SK-N-SH (cell line): ENCODE measurements around the gene TRAPPC6A. TPM values are rescaled to one million over a fixed set of nuclear protein-coding genes. Genes with fewer than 3 reads are reported as not detected.

Source experiments
- CTCF ChIA-PET: fragments of 300-600, 350-600 bp; formaldehyde crosslinking; extraction: SDS; loops from one replicate; lab custom pipeline; 2021; lab: Yijun Ruan, JAX
- POLR2A ChIA-PET: fragments of 350-600 bp; sonication (Branson Sonifier 250); formaldehyde crosslinking; extraction: SDS; loops from one replicate; lab custom pipeline; 2020; ENCODE audit warnings: antibody characterized with exemption, inconsistent platforms; lab: Yijun Ruan, JAX
- DNase-seq: peaks from one replicate; pipeline ENCODE4 v3.0.0; 2012
- H2AFZ ChIP-seq: fragments of 200-600 bp; sonication (generic); 2 replicates; pipeline ENCODE4 v1.8.1; 2016; ENCODE audit warnings: antibody characterized with exemption, mild to moderate bottlenecking, low read depth
- H3F3A ChIP-seq: fragments of 200-600 bp; sonication (generic); replicated peaks from 2 replicates; pipeline ENCODE3; 2016; ENCODE audit warnings: antibody characterized with exemption, mild to moderate bottlenecking; ENCODE audit not compliant: insufficient read depth
- H3K27ac ChIP-seq, 2 experiments: fragments of 200-500 bp in 1 of 2; fragments of 200-600 bp in 1 of 2; sonication (Bioruptor generic) in 1 of 2; sonication (generic), shearing (Covaris generic) in 1 of 2; 2 replicates each; pipeline versions ENCODE4 v1.5.1 to v1.6.1; 2014 to 2016; ENCODE audit warnings: low read depth in 2 of 2, inconsistent platforms in 1 of 2, low read length in 1 of 2, mild to moderate bottlenecking in 1 of 2, mixed read lengths in 1 of 2
- H3K27me3 ChIP-seq: fragments of 200-600 bp; sonication (generic), shearing (Covaris generic); 2 replicates; pipeline ENCODE4 v1.6.1; 2016; ENCODE audit warnings: mixed run types; ENCODE audit not compliant: insufficient read depth
- H3K36me3 ChIP-seq, 2 experiments: fragments of 200-500 bp in 1 of 2; fragments of 200-600 bp in 1 of 2; sonication (Bioruptor generic) in 1 of 2; sonication (generic) in 1 of 2; replicated peaks in 1 of 2; 2 replicates each; pipeline versions ENCODE3 to v1.5.1; 2014 to 2016; ENCODE audit warnings: low read length in 1 of 2, mild to moderate bottlenecking in 1 of 2; ENCODE audit not compliant: insufficient read depth in 2 of 2, control insufficient read depth in 1 of 2
- H3K4me1 ChIP-seq, 2 experiments: fragments of 200-500 bp in 1 of 2; fragments of 200-600 bp in 1 of 2; sonication (Bioruptor generic) in 1 of 2; sonication (generic), shearing (Covaris generic) in 1 of 2; 2 replicates each; pipeline versions ENCODE4 v1.5.1 to v1.6.1; 2014 to 2016; ENCODE audit warnings: low read depth in 1 of 2, low read length in 1 of 2, mixed run types in 1 of 2; ENCODE audit not compliant: insufficient read depth in 2 of 2, control insufficient read depth in 1 of 2
- H3K4me2 ChIP-seq: fragments of 200-600 bp; sonication (generic), shearing (Covaris generic); 2 replicates; pipeline ENCODE4 v1.6.1; 2017; ENCODE audit warnings: mixed run types
- H3K4me3 ChIP-seq, 2 experiments: fragments of 200-500 bp in 1 of 2; fragments of 200-600 bp in 1 of 2; sonication (Bioruptor generic) in 1 of 2; sonication (generic), shearing (Covaris generic) in 1 of 2; 2 replicates each; pipeline versions ENCODE4 v1.5.1 to v1.8.1; 2014 to 2016; ENCODE audit warnings: low read depth in 2 of 2, inconsistent platforms in 1 of 2, low read length in 1 of 2, mild to moderate bottlenecking in 1 of 2, mixed read lengths in 1 of 2, moderate library complexity in 1 of 2
- H3K79me2 ChIP-seq: fragments of 200-600 bp; sonication (generic); 2 replicates; pipeline ENCODE4 v1.8.1; 2017; ENCODE audit warnings: mild to moderate bottlenecking; ENCODE audit not compliant: insufficient read depth
- H3K9ac ChIP-seq: fragments of 200-600 bp; sonication (generic); 2 replicates; pipeline ENCODE4 v1.6.1; 2017; ENCODE audit warnings: mixed run types
- H3K9me2 ChIP-seq: fragments of 200-600 bp; sonication (generic); 2 replicates; pipeline ENCODE4 v1.6.1; 2017; ENCODE audit warnings: mixed run types
- H3K9me3 ChIP-seq: fragments of 200-600 bp; sonication (generic); 2 replicates; pipeline ENCODE4 v1.6.1; 2017; ENCODE audit warnings: mixed run types, mild to moderate bottlenecking, moderate library complexity
- H4K20me1 ChIP-seq: fragments of 200-600 bp; sonication (generic); 2 replicates; pipeline ENCODE4 v1.6.1; 2017; ENCODE audit warnings: mild to moderate bottlenecking, mixed run types; ENCODE audit not compliant: insufficient read depth
- CHD2 ChIP-seq: fragments of 150-350 bp; IDR thresholded peaks from 2 replicates; pipeline ENCODE4 v1.6.1; 2018; ENCODE audit warnings: low read length; ENCODE audit not compliant: partially characterized antibody
- ELF1 ChIP-seq: IDR thresholded peaks from 2 replicates; pipeline ENCODE4 v1.4.0; 2012
- EP300 ChIP-seq, 2 experiments: IDR thresholded peaks; 2 replicates each; pipeline versions ENCODE4 v1.4.0 to v1.6.1; 2012; ENCODE audit warnings: borderline replicate concordance in 1 of 2, low read depth in 1 of 2, low read length in 1 of 2
- FOXJ3 ChIP-seq: sonication (generic); formaldehyde crosslinking; IDR thresholded peaks from 2 replicates; pipeline ENCODE4 v1.5.1; 2020; ENCODE audit warnings: mild to moderate bottlenecking, missing genetic modification reagents
- FOXM1 ChIP-seq: IDR thresholded peaks from 2 replicates; pipeline ENCODE4 v1.4.0; 2012; ENCODE audit warnings: low read depth, mild to moderate bottlenecking
- IRF3 ChIP-seq: fragments of 150-350 bp; IDR thresholded peaks from 2 replicates; pipeline ENCODE4 v1.6.1; 2016; ENCODE audit warnings: mild to moderate bottlenecking, low read depth, low read length
- JUND ChIP-seq: IDR thresholded peaks from 2 replicates; pipeline ENCODE4 v1.4.0; 2012
- MXI1 ChIP-seq: IDR thresholded peaks from 2 replicates; pipeline ENCODE4 v1.6.1; 2012; ENCODE audit warnings: mild to moderate bottlenecking, low read depth, low read length, improper control_type of control experiment
- NFIC ChIP-seq: IDR thresholded peaks from 2 replicates; pipeline ENCODE4 v1.4.0; 2012; ENCODE audit warnings: borderline replicate concordance
- RAD21 ChIP-seq: IDR thresholded peaks from 2 replicates; pipeline ENCODE4 v1.6.1; 2012; ENCODE audit warnings: mild to moderate bottlenecking, low read length
- RCOR1 ChIP-seq: fragments of 150-350 bp; IDR thresholded peaks from 2 replicates; pipeline ENCODE4 v1.6.1; 2017; ENCODE audit warnings: antibody characterized with exemption, low read length
- RFX5 ChIP-seq: IDR thresholded peaks from 2 replicates; pipeline ENCODE4 v1.6.1; 2012; ENCODE audit warnings: mild to moderate bottlenecking, improper control_type of control experiment, low read length
- RXRA ChIP-seq: IDR thresholded peaks from 2 replicates; pipeline ENCODE4 v1.4.0; 2012; ENCODE audit warnings: low read depth, mild to moderate bottlenecking, borderline replicate concordance
- SIN3A ChIP-seq: IDR thresholded peaks from 2 replicates; pipeline ENCODE4 v1.6.1; 2012; ENCODE audit warnings: low read depth, mild to moderate bottlenecking, low read length, moderate library complexity, borderline replicate concordance
- TCF12 ChIP-seq: IDR thresholded peaks from 2 replicates; pipeline ENCODE4 v1.4.0; 2012
- TEAD4 ChIP-seq: IDR thresholded peaks from 2 replicates; pipeline ENCODE4 v1.4.0; 2012; ENCODE audit warnings: mild to moderate bottlenecking, borderline replicate concordance; ENCODE audit not compliant: insufficient read depth
- USF1 ChIP-seq: IDR thresholded peaks from 2 replicates; pipeline ENCODE4 v1.4.0; 2012; ENCODE audit warnings: low read depth, borderline replicate concordance
- USF2 ChIP-seq: fragments of 150-350 bp; IDR thresholded peaks from 2 replicates; pipeline ENCODE4 v1.6.1; 2017; ENCODE audit warnings: antibody characterized with exemption, low read length, low read depth, borderline replicate concordance
- WGBS: methylation state at CpG from one replicate; pipeline ENCODE4 v1.1.6; 2017; ENCODE audit warnings: low lambda C conversion rate; 5-methylcytosine and 5-hydroxymethylcytosine counted together
- polyA plus RNA-seq, 3 experiments: library from polyadenylated mRNA; depleted of rRNA; stranded (reverse); fragments of >200 nt; gene quantifications; 2 replicates each; pipeline ENCODE4 v1.2.3, GENCODE V29; 2012
- TF ChIP-seq, protein P1 (sequence below): IDR thresholded peaks from 2 replicates; pipeline ENCODE4 v1.4.0; 2012; ENCODE audit warnings: low read depth, borderline replicate concordance

The TRAPPC6A gene
- polyA plus RNA-seq, 1 of the 3 experiments (the other 2 are of a cell fraction) = 59.0 TPM

- Histone ChIP-seq H3K4me3 (no peak overlapping the region), H3K9ac (no peak overlapping the region), H2AFZ (no peak overlapping the region), H3K4me2 (no peak overlapping the region), H3K36me3 (no peaks in the 10 kb centered on the region), H3K79me2 (peaks cover 76% of the 10 kb centered on the region), H4K20me1 (peaks cover 83% of the 10 kb centered on the region)
- TF ChIP-seq NFIC (no peak), RFX5 (no peak), RAD21 (no peak), EP300 (IDR thresholded peaks at IDR 0.05; ENCODE audit: borderline replicate concordance in 1 of 2, low read depth in 1 of 2, low read length in 1 of 2) (no peak), TEAD4 (no peak), JUND (no peak), RXRA (no peak)
- TF ChIP-seq, all 33 proteins: peak for 0
- no peaks in the 10 kb centered on the region for H3F3A ChIP-seq
- peaks cover 0 to 24% of the 10 kb centered on the region in 2 experiments; a peak in 1 of 4 replicates for H3K4me1 ChIP-seq
- H3K27ac ChIP-seq = no peak overlapping the region; a peak in 1 of 4 replicates
- H3K27me3 ChIP-seq = no peaks in the 10 kb centered on the region
- 96% methylated on average over 6 of the region's 6 CpGs for WGBS
- POLR2A ChIA-PET = no interaction called here
- no peaks in the 10 kb centered on the region for H3K9me3 ChIP-seq
- no peak for DNase-seq
- no peaks in the 10 kb centered on the region for H3K9me2 ChIP-seq
- CTCF ChIA-PET = interaction anchor here (1.0 to 2.7 kb wide), 3 partner anchors 8 to 14 kb away, joined by 3 to 24 read pairs (median 6); no protein-coding TSS in a partner anchor
These were observed 54.0 kb downstream of the TRAPPC6A start for GRCh38 chr19:45124021-45124420.

DNA sequence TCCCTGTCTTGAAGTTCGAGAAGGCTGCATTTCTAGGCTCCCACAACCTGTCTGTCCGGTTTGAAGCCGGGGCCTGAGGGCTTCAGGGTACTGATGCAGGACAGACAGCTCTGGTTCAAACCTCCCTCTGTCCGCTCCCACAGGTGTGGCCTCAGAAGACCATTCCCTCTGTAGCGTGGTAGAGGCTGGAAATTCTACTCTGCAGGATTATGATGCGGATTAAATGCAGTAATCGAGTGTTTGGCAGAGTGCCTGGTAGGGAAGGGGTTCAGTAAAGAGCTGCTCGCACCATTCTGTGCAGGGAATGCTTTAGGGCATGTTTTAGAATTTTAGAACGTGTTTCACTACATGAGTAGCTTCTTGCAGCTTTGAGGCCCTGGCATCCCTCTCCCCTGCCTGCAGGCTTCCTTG is 54.6 kb downstream of the TRAPPC6A start:
- no peak for DNase-seq
- H3K9me3 ChIP-seq = no peaks in the 10 kb centered on the region
- ChIA-PET CTCF (interaction anchor here (1.0 to 1.1 kb wide), 2 partner anchors 15 to 29 kb away, joined by 3 to 4 read pairs; no protein-coding TSS in a partner anchor), POLR2A (no interaction called here)
- no peak overlapping the region for H2AFZ ChIP-seq
- H3K4me2 ChIP-seq = no peak overlapping the region
- H3K79me2 ChIP-seq = peaks cover 79% of the 10 kb centered on the region
- peaks cover 83% of the 10 kb centered on the region for H4K20me1 ChIP-seq
- no peaks in the 10 kb centered on the region for H3K36me3 ChIP-seq
- no peaks in the 10 kb centered on the region for H3K27me3 ChIP-seq
- no peak overlapping the region for H3K4me3 ChIP-seq
- peaks cover 0 to 24% of the 10 kb centered on the region in 2 experiments; a peak in 1 of 4 replicates for H3K4me1 ChIP-seq
- no peak overlapping the region; a peak in 1 of 4 replicates for H3K27ac ChIP-seq
- 87% methylated on average over 9 of the region's 9 CpGs for WGBS
- H3K9me2 ChIP-seq = no peaks in the 10 kb centered on the region
- H3K9ac ChIP-seq = no peak overlapping the region
- TF ChIP-seq RAD21 (no peak), MXI1 (no peak), RCOR1 (no peak), EP300 (IDR thresholded peaks at IDR 0.05; ENCODE audit: borderline replicate concordance in 1 of 2, low read depth in 1 of 2, low read length in 1 of 2) (no peak), CHD2 (no peak), NFIC (no peak), USF2 (no peak), IRF3 (no peak), FOXM1 (no peak), TEAD4 (no peak), FOXJ3 (no peak), USF1 (no peak), SIN3A (no peak), TCF12 (no peak), ELF1 (no peak)
- TF ChIP-seq, protein P1, sequence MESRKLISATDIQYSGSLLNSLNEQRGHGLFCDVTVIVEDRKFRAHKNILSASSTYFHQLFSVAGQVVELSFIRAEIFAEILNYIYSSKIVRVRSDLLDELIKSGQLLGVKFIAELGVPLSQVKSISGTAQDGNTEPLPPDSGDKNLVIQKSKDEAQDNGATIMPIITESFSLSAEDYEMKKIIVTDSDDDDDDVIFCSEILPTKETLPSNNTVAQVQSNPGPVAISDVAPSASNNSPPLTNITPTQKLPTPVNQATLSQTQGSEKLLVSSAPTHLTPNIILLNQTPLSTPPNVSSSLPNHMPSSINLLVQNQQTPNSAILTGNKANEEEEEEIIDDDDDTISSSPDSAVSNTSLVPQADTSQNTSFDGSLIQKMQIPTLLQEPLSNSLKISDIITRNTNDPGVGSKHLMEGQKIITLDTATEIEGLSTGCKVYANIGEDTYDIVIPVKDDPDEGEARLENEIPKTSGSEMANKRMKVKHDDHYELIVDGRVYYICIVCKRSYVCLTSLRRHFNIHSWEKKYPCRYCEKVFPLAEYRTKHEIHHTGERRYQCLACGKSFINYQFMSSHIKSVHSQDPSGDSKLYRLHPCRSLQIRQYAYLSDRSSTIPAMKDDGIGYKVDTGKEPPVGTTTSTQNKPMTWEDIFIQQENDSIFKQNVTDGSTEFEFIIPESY = no peak
- no peaks in the 10 kb centered on the region for H3F3A ChIP-seq
